Left lung (tissue), 10 donors: Measurements from ENCODE around the gene NEURL3. TPM values are rescaled to one million over a fixed set of nuclear protein-coding genes. Genes with fewer than 3 reads are reported as not detected.

Experiments
- ATAC-seq: fragments of 200-7000 bp; cut with Tn5 transposase; one replicate; pipeline ENCODE4 v1.9.1; 2020; ENCODE audit warnings: moderate library complexity
- DNase-seq, 4 donors: peaks; one replicate each; pipeline ENCODE4 v3.0.0-alpha.2; 2013 to 2020
- H3K27ac ChIP-seq, 2 donors: fragments of 200-600 bp; sonication (generic) in 1 of 2; one replicate each; pipeline versions ENCODE4 v1.5.0 to v1.8.0; 2020 to 2021
- H3K27me3 ChIP-seq, 2 donors: fragments of 200-600 bp; sonication (generic) in 1 of 2; one replicate each; pipeline versions ENCODE4 v1.5.0 to v1.8.0; 2020 to 2021
- H3K36me3 ChIP-seq, 2 donors: fragments of 200-600 bp; sonication (generic) in 1 of 2; one replicate each; pipeline versions ENCODE4 v1.5.0 to v1.8.0; 2020 to 2021
- H3K4me1 ChIP-seq, 2 donors: fragments of 200-600 bp; one replicate each; pipeline ENCODE4 v1.8.0; 2021
- H3K4me3 ChIP-seq, 2 donors: fragments of 200-600 bp; sonication (generic) in 1 of 2; one replicate each; pipeline versions ENCODE4 v1.5.0 to v1.8.0; 2020 to 2021; ENCODE audit warnings: mild to moderate bottlenecking in 1 of 2
- H3K9me3 ChIP-seq, 2 donors: fragments of 200-600 bp; sonication (generic) in 1 of 2; one replicate each; pipeline versions ENCODE4 v1.5.0 to v1.8.0; 2020 to 2021
- CTCF ChIP-seq, 2 donors: fragments of 200-600 bp; sonication (generic) in 1 of 2; IDR thresholded peaks; one replicate each; pipeline versions ENCODE4 v1.5.0 to v1.8.0; 2021; ENCODE audit warnings: antibody characterized with exemption in 2 of 2
- intact Hi-C, 2 donors: fragments of 100-400 bp; cut with DNase I; formaldehyde crosslinking; loops; one replicate each; pipeline versions ENCODE4 v1.11.2 to v1.14.2; 2022
- polyA plus RNA-seq, 6 donors: library from polyadenylated mRNA; unstranded; fragments of 120-200 nt; gene quantifications; one replicate each; pipeline ENCODE4 v1.2.1, GENCODE V29; 2013; ENCODE audit not compliant: insufficient read length in 6 of 6
- total RNA-seq, 2 donors: library from RNA; stranded (reverse); fragmentation: NEBNext Ultra II Directional; extraction: Animal tissue kit (Norgen Biotek cat#: 25700); gene quantifications; one replicate each; pipeline ENCODE4 v1.2.1, GENCODE V29; 2021
- donor health status: DM: no; HTN: yes; CAD: no.
- donor health status: DM: no; HTN: no; CAD: no.

NEURL3 gene
- total and polyA plus RNA-seq, 8 donors: 0.18 to 0.62 (median 0.32) TPM

- peak overlapping the region in 1 of 2 donors; percentile 23 for H3K4me3 ChIP-seq
- intact Hi-C loops: no loop called here
Observed at GRCh38 chr2:96531872-96532505, 26.8 kb upstream of the NEURL3 start.

GRCh38 chr2:96531366-96531765 lies 26.2 kb upstream of the NEURL3 start:
- H3K27ac ChIP-seq: peak overlapping the region; percentile 86
- H3K9me3 ChIP-seq: no peaks in the 10 kb centered on the region
- no peak for ATAC-seq
- TF ChIP-seq CTCF (IDR thresholded peaks at IDR 0.05): no peak
- intact Hi-C loops: no loop called here
- H3K27me3 ChIP-seq: no peaks in the 10 kb centered on the region
- no peak overlapping the region for H3K4me3 ChIP-seq
- DNase-seq: peak in 1 of 4 donors; percentile 37
- H3K36me3 ChIP-seq: no peaks in the 10 kb centered on the region
- peaks cover 38 to 95% of the 10 kb centered on the region in 2 donors for H3K4me1 ChIP-seq

More at GRCh38 chr2:96531872-96532505, 26.8 kb upstream of the NEURL3 start:
- Histone ChIP-seq H3K27ac (peak overlapping the region; percentile 86), H3K27me3 (no peaks in the 10 kb centered on the region), H3K9me3 (no peaks in the 10 kb centered on the region), H3K36me3 (no peaks in the 10 kb centered on the region), H3K4me1 (peaks cover 38 to 93% of the 10 kb centered on the region in 2 donors)
- DNase-seq (peak; percentile 88 to 97 (median 95)), ATAC-seq (peak; percentile 63)
- TF ChIP-seq CTCF (IDR thresholded peaks at IDR 0.05): no peak

GRCh38 chr2:96530474-96531357 lies 25.6 kb upstream of the NEURL3 start:
- intact Hi-C loops: no loop called here
- Histone ChIP-seq H3K4me3 (no peak overlapping the region), H3K27ac (no peak overlapping the region), H3K27me3 (no peaks in the 10 kb centered on the region), H3K36me3 (no peaks in the 10 kb centered on the region), H3K9me3 (no peaks in the 10 kb centered on the region), H3K4me1 (peaks cover 38 to 89% of the 10 kb centered on the region in 2 donors)
- ATAC-seq (no peak), DNase-seq (peak in 1 of 4 donors; percentile 45)
- no peak for TF ChIP-seq CTCF (IDR thresholded peaks at IDR 0.05)

- DNase-seq: peak in 1 of 4 donors; percentile 43
- Histone ChIP-seq H3K4me3 (no peak overlapping the region), H3K9me3 (no peaks in the 10 kb centered on the region), H3K27me3 (no peaks in the 10 kb centered on the region), H3K4me1 (peaks cover 38 to 83% of the 10 kb centered on the region in 2 donors), H3K27ac (no peak overlapping the region), H3K36me3 (no peaks in the 10 kb centered on the region)
- no peak for ATAC-seq
- intact Hi-C loops: no loop called here
- no peak for TF ChIP-seq CTCF (IDR thresholded peaks at IDR 0.05)
Observed at GRCh38 chr2:96530144-96530430, 24.9 kb upstream of the NEURL3 start.
